Activated CD8-positive, alpha-beta memory T cell treated with anti-CD3 and anti-CD28 coated beads, Interleukin-2, amount 50 U/mL, for 1 hour (primary cell): ENCODE measurements around the gene FAM25A.

Experiments used
- DNase-seq: peaks from one replicate; pipeline ENCODE4 v3.0.0-alpha.2; 2020; ENCODE audit errors: extremely low read depth

Gene FAM25A

DNA sequence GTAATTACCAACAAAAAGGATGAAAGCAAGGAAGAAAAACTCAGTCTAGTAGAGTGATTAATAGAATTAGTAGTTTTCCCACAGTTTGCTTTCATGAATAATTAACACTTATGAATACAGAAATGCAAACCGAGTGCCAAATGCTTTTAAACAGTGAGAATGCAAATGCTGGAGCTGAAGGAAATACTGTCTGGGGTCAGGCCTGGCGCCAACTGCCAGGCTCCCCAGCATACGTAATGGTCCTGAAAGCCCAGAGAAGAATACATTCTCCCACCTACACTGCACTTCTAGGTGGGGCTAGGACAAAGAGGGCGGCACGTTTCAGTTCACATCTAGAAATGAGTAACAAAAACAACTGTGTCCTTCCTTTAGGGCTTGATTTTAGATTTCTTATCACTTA is 44.6 kb downstream of the FAM25A start:
- no peak for DNase-seq

DNA sequence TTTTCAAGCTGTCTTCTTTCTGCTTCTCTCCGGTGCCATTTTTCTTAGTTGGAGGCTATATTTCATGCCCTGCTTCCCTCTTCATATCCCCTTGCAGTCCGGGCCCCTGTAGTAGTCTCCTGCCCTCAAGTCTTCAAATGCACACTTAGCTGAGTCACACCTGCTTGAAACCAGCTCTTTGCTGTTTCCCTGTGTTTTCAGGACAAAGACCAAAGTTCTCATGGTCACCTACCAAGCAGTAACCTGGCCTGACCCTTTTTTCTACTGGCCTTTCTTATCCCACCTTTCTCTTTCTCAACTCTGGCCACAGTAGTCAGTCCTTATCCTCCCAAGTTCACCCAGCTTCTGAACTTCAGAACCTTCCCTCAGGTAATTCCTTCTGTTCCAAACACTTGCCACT is 46.1 kb downstream of the FAM25A start:
- DNase-seq: no peak

DNA sequence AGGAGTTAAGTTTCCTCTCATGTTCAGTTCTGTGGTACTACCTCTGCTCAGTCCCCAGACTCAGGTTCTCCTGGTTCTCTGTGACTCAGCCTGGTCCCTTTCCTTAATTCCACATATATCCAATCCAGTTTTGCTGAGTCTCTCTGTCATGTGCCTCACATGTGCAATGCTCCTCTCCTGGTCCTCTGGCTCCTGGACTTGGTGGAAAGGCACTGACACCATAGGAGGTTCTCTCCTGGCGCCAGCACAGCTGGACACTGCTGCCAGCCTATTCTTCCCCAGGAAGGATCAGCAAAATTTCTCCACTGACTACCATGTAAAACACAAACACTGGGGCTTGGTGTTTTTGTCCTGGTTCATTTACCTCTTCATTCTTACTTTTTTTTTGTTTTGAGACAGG is 46.8 kb downstream of the FAM25A start:
- no peak for DNase-seq

DNA sequence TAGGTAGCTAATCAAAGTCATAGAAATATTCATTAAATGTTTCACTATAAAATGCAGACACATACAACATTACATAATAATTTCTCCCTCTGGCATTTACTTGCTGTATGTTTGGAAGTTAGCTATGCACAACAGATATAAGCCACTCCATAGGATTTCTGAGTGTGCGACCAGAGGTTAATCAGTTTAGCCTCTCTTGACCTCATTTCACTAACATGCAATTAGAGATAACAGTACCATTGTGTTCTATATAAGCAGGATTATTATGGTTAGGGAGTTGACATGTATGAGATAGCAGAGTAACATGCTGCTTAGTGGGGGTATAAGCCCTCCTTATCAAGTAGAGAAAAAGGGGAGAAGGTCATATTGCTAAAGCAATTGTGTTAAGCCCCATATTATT is 48.2 kb downstream of the FAM25A start:
- DNase-seq: no peak

DNA sequence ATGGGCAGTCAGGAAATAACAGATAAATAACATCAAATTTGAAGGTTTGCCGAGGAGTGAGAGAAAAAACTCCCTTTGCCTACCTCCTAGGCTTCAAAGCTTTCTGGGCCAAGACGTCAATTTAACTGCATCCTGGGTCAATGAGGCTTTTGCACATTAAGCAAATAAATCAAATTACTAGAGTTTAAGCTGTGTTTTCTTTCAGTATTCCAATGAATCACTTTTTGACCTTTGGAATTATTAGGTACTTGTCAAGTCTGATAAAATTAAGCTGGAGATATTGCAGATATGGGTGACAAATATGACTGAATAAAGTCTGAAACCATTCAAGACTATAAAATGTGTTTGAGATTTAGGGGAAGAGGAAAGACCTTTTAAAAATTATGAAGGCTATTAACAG is 52.4 kb downstream of the FAM25A start:
- DNase-seq: no peak
